Measurements from ENCODE around the gene PCYT1A.
A peak's percentile ranks its signal among the peaks of the same experiment; 100 is the strongest.
"Not testable (repeated sequence)": the region's sequence is repeated elsewhere in the genome, so short reads cannot be mapped to it uniquely, and the experiment has no call there.

The PCYT1A gene

DNA sequence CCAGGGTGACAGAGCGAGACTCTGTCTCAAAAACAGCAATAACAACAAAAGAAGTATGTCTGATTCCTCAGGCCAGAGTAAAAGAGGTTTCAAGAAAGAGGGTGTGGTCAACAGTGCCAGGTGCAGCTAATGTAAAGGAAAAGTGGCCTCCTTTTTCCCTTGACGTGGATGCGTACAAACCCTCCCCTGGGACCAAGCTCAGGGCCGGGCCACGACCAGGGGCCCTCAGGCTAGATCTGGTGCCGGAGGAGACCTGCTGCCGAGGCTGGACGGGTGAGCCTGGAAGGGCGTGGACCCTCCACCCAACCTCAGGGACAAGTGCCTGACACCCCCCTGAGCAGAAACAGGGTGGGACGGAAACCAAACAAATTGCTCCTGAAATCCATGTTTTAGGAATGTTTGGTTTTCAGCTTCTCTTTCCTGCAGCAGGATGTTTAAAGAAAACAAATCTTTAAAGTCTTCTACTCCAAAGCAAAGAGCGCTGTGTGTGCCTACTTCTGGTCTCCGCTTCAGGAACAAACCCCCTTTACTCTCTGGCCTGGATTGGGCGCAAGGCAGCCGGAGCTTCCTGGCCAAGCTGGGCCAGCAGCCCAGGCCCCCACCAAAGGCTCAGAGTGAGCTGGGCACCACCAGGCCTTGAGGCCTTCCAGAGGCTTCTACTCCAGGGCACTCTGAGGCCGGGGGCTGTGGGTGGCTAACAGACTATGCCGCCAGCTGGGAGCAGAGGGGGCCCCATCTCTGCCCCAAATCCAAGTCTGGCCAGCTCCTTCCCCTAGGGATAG, 97.8 kb downstream of the PCYT1A start:
- no peak for DNase-seq

DNA sequence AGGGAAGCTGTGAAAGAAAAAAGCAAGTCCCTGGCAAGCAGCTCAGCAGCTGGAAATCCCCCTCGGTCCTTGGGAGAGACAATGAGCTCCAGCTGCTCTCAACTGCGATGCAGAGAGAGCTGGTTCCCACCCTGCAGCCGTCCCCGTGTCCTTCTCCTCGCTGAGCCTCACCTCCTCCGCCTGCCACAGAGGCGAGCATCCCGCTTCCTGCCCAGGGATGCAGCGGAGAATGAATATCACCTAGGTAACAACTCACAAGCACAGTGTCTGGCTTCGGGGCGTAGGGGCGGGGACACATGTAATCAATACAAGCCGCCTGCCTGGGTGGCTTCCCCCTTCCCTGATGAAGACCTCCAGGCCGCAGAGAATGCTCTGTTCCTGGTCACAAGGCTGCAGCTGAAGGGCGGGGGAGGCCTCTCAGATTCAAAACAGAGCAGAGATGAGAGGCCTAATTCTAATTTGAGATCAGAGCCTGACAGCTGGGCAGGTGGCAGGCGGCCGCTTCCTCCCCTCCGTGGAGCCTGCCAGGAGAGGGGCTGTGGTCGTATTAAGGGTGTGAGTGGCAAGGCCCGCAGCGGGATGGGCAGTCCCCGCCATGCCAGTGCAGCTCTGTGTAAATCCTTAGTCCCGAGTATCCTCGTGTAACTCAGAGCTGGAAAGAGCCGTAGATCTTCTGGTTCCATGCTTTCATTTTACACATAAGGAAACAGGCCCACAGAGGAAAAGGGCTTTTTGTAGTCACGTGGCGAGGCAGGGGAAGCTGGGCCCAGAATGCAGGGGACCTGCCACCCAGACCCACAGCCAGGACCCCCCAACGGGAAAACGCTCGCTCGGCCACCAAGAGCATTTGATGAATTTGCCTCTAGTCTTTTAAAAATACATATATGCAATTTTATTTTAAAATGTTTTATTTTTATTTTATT, 100.6 kb downstream of the PCYT1A start:
- peak; percentile 76 for DNase-seq

DNA sequence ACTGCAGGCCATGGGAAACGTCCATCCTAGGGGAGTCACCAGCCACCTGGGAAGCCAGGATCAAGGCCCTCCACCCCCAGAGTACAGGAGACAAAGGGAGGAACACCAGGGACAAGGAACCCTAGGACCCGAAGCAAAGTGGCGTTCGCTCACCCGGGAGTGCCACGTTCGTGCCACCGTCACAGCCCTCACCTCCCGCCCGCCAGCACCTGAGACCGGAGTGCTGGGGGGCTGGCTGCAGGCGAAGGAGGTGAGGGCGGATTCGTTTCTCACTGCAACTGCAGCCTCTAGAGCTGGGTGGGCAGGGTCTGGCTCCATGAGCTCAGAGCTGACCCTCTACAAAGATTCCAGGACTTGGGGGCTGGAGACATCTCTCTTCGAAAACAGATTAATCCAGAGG, 102.6 kb downstream of the PCYT1A start:
- no peak for DNase-seq

DNA sequence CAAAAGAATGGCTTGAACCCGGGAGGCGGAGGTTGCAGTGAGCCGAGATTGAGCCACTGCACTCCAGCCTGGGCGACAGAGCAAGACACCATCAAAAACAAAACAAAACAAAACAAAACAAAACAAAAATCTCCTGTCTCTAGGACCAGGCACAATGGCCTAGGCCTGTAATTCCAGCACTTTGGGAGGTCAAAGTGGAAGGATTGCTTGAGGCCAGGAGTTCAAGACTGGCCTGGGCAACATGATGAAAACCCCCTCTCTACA, 103.4 kb downstream of the PCYT1A start:
- not testable (repeated sequence) for DNase-seq

DNA sequence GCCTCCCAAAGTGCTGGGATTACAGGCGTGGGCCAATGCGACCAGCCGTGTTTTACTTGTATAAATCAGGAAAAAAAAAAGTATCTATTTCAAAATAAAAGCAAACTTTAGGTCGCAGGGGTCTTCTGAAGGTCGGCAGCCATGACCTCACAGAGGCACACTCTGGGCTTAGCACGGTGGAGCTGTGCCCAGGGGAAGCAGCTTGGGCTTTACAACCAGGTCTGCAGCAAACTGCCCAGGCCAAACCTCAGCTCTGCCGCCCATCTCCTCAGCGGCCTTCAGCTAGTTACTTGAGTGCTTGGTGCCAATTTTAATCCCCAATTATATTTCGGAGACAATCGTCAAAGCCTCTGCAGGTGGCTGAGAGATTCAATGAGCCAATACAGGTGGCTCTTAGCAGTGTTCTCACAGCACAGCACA, 106.4 kb downstream of the PCYT1A start:
- no peak for DNase-seq

DNA sequence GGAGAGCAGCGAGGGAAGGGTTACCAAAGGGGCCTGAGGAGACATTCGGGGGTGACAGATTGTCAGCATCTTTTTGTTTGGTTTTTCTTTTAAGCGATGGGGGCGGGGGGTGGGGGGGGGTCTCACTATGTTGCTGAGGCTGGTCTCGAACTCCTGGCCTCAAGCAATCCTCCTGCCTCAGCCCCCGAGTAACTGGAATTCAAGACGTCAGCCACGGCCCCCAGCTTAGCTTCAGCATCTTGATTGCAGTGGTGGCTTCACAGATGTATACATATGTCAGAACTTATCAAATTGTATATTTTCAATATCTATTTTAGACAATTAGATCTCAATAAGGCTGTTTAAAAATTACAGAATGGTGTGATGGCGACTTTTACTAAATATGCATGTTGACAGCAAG, 107.2 kb downstream of the PCYT1A start:
- DNase-seq, result no peak
